ENCODE results near the gene ATP13A4.

DNA sequence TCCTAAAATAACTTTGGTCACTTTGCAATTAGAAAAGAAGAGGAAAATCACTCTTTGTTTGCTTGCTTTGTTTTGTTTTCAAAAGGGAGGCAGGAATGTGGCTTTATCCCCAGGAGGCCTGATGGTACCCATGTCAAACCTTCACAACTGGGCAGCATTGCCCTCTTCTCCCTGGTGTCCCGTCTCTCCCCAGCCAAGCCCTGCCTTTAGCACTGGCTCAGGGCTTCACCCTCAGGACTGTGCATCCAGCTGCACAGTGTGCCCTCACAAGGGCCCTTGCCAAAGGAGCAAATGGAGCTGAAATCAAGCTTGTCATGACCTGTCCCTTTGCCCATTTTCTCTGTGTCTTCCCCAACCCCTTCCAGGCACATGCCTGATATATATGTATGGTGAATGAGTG lies 147.0 kb downstream of the ATP13A4 start:
- TF ChIP-seq, protein P1, sequence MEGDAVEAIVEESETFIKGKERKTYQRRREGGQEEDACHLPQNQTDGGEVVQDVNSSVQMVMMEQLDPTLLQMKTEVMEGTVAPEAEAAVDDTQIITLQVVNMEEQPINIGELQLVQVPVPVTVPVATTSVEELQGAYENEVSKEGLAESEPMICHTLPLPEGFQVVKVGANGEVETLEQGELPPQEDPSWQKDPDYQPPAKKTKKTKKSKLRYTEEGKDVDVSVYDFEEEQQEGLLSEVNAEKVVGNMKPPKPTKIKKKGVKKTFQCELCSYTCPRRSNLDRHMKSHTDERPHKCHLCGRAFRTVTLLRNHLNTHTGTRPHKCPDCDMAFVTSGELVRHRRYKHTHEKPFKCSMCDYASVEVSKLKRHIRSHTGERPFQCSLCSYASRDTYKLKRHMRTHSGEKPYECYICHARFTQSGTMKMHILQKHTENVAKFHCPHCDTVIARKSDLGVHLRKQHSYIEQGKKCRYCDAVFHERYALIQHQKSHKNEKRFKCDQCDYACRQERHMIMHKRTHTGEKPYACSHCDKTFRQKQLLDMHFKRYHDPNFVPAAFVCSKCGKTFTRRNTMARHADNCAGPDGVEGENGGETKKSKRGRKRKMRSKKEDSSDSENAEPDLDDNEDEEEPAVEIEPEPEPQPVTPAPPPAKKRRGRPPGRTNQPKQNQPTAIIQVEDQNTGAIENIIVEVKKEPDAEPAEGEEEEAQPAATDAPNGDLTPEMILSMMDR (IDR thresholded peaks at IDR 0.05; ENCODE audit: low read depth, low read length, poor library complexity, severe bottlenecking): no peak
- no peak for TF ChIP-seq EZH2phosphoT487 (IDR thresholded peaks at IDR 0.05; ENCODE audit: borderline replicate concordance, low read length)
